ENCODE results near the gene MED28. TPM values are rescaled to one million over a fixed set of nuclear protein-coding genes. Genes with fewer than 3 reads are reported as not detected.

Gene MED28
- total RNA-seq, 4 donors from 2014 or later = 11.1 to 25.5 (median 19.4) TPM

GRCh38 chr4:17618926-17619325 lies 4.5 kb downstream of the MED28 start:
- intact Hi-C loops (cut with DNase I; ENCODE audit: low total_unique reads) (no loop called here), in situ Hi-C loops (cut with MboI; ENCODE audit: low pct_ligation_motif_present in 1 of 4, low pct_unique_long_range_greater_than_20kb in 1 of 4, low sequenced_read_pairs in 3 of 4) (loop anchor here in 1 of 4 donors (5.0 kb wide), 1 partner anchor 42 kb away; the partner anchor contains the start of gene LAP3)
- H3K4me3 ChIP-seq = no peak overlapping the region
- no peaks in the 10 kb centered on the region for H3K27me3 ChIP-seq
- no peak for DNase-seq
- no peak overlapping the region for H3K27ac ChIP-seq
- TF ChIP-seq POLR2A (IDR thresholded peaks at IDR 0.05) = no peak
- TF ChIP-seq CTCF (IDR thresholded peaks at IDR 0.05) = no peak
- no peak for TF ChIP-seq EP300 (IDR thresholded peaks at IDR 0.05; ENCODE audit: low read depth)
- TF ChIP-seq POLR2AphosphoS5 (IDR thresholded peaks at IDR 0.05) = no peak
- H3K36me3 ChIP-seq = peaks cover 0 to 50% (median 22%) of the 10 kb centered on the region in 4 donors
- H3K4me1 ChIP-seq = peaks cover 16 to 43% (median 21%) of the 10 kb centered on the region in 4 donors
- H3K9me3 ChIP-seq = no peaks in the 10 kb centered on the region
- 0 to 67% methylated on average over 1 of the region's 1 CpG for WGBS, 2 donors (ENCODE audit: low coverage in 1 of 2)

- intact Hi-C loops (cut with DNase I; ENCODE audit: low total_unique reads) (no loop called here), in situ Hi-C loops (cut with MboI; ENCODE audit: low pct_ligation_motif_present in 1 of 4, low pct_unique_long_range_greater_than_20kb in 1 of 4, low sequenced_read_pairs in 3 of 4) (loop anchor here in 1 of 4 donors (5.0 kb wide), 1 partner anchor 42 kb away; the partner anchor contains the start of gene LAP3)
- no peaks in the 10 kb centered on the region for H3K27me3 ChIP-seq
- no peak for DNase-seq
- no peak overlapping the region for H3K4me3 ChIP-seq
- no peaks in the 10 kb centered on the region for H3K9me3 ChIP-seq
- 70 to 87% methylated on average over 4 to 7 of the region's 7 CpGs for WGBS, 2 donors (ENCODE audit: low coverage in 1 of 2)
- peaks cover 0 to 56% (median 25%) of the 10 kb centered on the region in 4 donors for H3K36me3 ChIP-seq
- H3K27ac ChIP-seq = no peak overlapping the region
- no peak for TF ChIP-seq EP300 (IDR thresholded peaks at IDR 0.05; ENCODE audit: low read depth)
- TF ChIP-seq POLR2AphosphoS5 (IDR thresholded peaks at IDR 0.05) = no peak
- TF ChIP-seq CTCF (IDR thresholded peaks at IDR 0.05) = no peak
- no peak for TF ChIP-seq POLR2A (IDR thresholded peaks at IDR 0.05)
- H3K4me1 ChIP-seq = peaks cover 16 to 43% (median 21%) of the 10 kb centered on the region in 4 donors
These were observed 5.1 kb downstream of the MED28 start for GRCh38 chr4:17619416-17620105.

- no peak for DNase-seq
- H3K27ac ChIP-seq = no peak overlapping the region
- no peaks in the 10 kb centered on the region for H3K9me3 ChIP-seq
- no peak overlapping the region for H3K4me3 ChIP-seq
- intact Hi-C loops (cut with DNase I; ENCODE audit: low total_unique reads) (no loop called here), in situ Hi-C loops (cut with MboI; ENCODE audit: low pct_ligation_motif_present in 1 of 4, low pct_unique_long_range_greater_than_20kb in 1 of 4, low sequenced_read_pairs in 3 of 4) (no loop called here)
- 91 to 93% methylated on average over 4 to 7 of the region's 7 CpGs for WGBS, 2 donors (ENCODE audit: low coverage in 1 of 2)
- no peaks in the 10 kb centered on the region for H3K27me3 ChIP-seq
- H3K4me1 ChIP-seq = peaks cover 0 to 11% (median 2%) of the 10 kb centered on the region in 4 donors
- no peak for TF ChIP-seq POLR2A (IDR thresholded peaks at IDR 0.05)
- no peak for TF ChIP-seq POLR2AphosphoS5 (IDR thresholded peaks at IDR 0.05)
- TF ChIP-seq EP300 (IDR thresholded peaks at IDR 0.05; ENCODE audit: low read depth) = no peak
- TF ChIP-seq CTCF (IDR thresholded peaks at IDR 0.05) = no peak
- H3K36me3 ChIP-seq = peaks cover 0 to 82% (median 41%) of the 10 kb centered on the region in 4 donors
These were observed 9.1 kb downstream of the MED28 start for GRCh38 chr4:17623451-17624001.

GRCh38 chr4:17624821-17625220 lies 10.4 kb downstream of the MED28 start:
- no peak for DNase-seq
- peaks cover 0 to 79% (median 42%) of the 10 kb centered on the region in 4 donors for H3K36me3 ChIP-seq
- H3K27me3 ChIP-seq = no peaks in the 10 kb centered on the region
- TF ChIP-seq POLR2AphosphoS5 (IDR thresholded peaks at IDR 0.05) (no peak), EP300 (IDR thresholded peaks at IDR 0.05; ENCODE audit: low read depth) (no peak), POLR2A (IDR thresholded peaks at IDR 0.05) (no peak), CTCF (IDR thresholded peaks at IDR 0.05) (no peak)
- 75% methylated on average over 1 to 2 of the region's 2 CpGs for WGBS, 2 donors (ENCODE audit: low coverage in 1 of 2)
- intact Hi-C loops (cut with DNase I; ENCODE audit: low total_unique reads) (no loop called here), in situ Hi-C loops (cut with MboI; ENCODE audit: low pct_ligation_motif_present in 1 of 4, low pct_unique_long_range_greater_than_20kb in 1 of 4, low sequenced_read_pairs in 3 of 4) (no loop called here)
- H3K27ac ChIP-seq = no peak overlapping the region
- no peaks in the 10 kb centered on the region for H3K4me1 ChIP-seq
- H3K4me3 ChIP-seq = no peak overlapping the region
- no peaks in the 10 kb centered on the region for H3K9me3 ChIP-seq

Data from transverse colon (tissue), 4 donors.